H1 (cell line): ENCODE results near the gene GLRX5. TPM values are rescaled to one million over a fixed set of nuclear protein-coding genes. Genes with fewer than 3 reads are reported as not detected.

Source experiments
- CTCF ChIA-PET: fragments of 300-600 bp; sonication (Branson Sonifier 250); formaldehyde crosslinking; loops from one replicate; lab custom pipeline; 2021; ENCODE audit not compliant: partially characterized antibody; lab: Charles Lee
- POLR2A ChIA-PET: fragments of 300-600 bp; sonication (Branson Sonifier 250); formaldehyde crosslinking; loops from one replicate; lab custom pipeline; 2021; ENCODE audit warnings: inconsistent platforms; ENCODE audit not compliant: partially characterized antibody; lab: Charles Lee
- DNase-seq, 2 experiments: peaks; one replicate each; pipeline versions ENCODE4 v3.0.0 to v3.0.0-alpha.2; 2010 to 2022; ENCODE audit warnings: low spot score in 2 of 2, low read depth in 1 of 2, mixed read lengths in 1 of 2
- FAIRE-seq: peaks from 2 replicates; lab custom pipeline; 2011; peaks lifted over from hg19 to GRCh38; lab: Jason Lieb, UNC
- H2AFZ ChIP-seq: 2 replicates; pipeline ENCODE4 v1.8.1; 2012; ENCODE audit warnings: low read length, inconsistent platforms
- H2AK5ac ChIP-seq: 2 replicates; pipeline ENCODE4 v1.6.1; 2013; ENCODE audit warnings: low read depth, low read length
- H2BK120ac ChIP-seq: replicated peaks from 2 replicates; pipeline ENCODE3; 2013; ENCODE audit warnings: low read depth, low read length, inconsistent platforms
- H2BK12ac ChIP-seq: 2 replicates; pipeline ENCODE4 v1.6.1; 2013; ENCODE audit warnings: low read depth, low read length
- H2BK15ac ChIP-seq: 2 replicates; pipeline ENCODE4 v1.6.1; 2013; ENCODE audit warnings: low read length
- H2BK20ac ChIP-seq: 2 replicates; pipeline ENCODE4 v1.6.1; 2013; ENCODE audit warnings: low read length
- H2BK5ac ChIP-seq: 2 replicates; pipeline ENCODE4 v1.6.1; 2013; ENCODE audit warnings: low read depth, low read length
- H3K14ac ChIP-seq: 2 replicates; pipeline ENCODE4 v1.6.1; 2013; ENCODE audit warnings: inconsistent platforms; ENCODE audit not compliant: insufficient read length
- H3K18ac ChIP-seq: 2 replicates; pipeline ENCODE4 v1.6.1; 2013; ENCODE audit warnings: low read length; ENCODE audit errors: extremely low read depth
- H3K23ac ChIP-seq: 2 replicates; pipeline ENCODE4 v1.6.1; 2013; ENCODE audit warnings: inconsistent platforms; ENCODE audit not compliant: insufficient read length
- H3K23me2 ChIP-seq: 2 replicates; pipeline ENCODE4 v1.6.1; 2013; ENCODE audit warnings: low read depth, low read length
- H3K27ac ChIP-seq: 2 replicates; pipeline ENCODE4 v1.6.1; 2011; ENCODE audit warnings: low read depth, low read length, inconsistent platforms
- H3K27me3 ChIP-seq, 4 experiments: replicated peaks in 1 of 4; 1 replicate in 1 of 4; 2 replicates in 3 of 4; pipeline versions ENCODE4 v1.6.1 to v1.8.1; 2011 to 2013; ENCODE audit warnings: low read length in 3 of 4, mild to moderate bottlenecking in 3 of 4, inconsistent platforms in 2 of 4, mixed read lengths in 2 of 4, moderate library complexity in 1 of 4; ENCODE audit not compliant: control insufficient read depth in 3 of 4, insufficient read depth in 3 of 4; ENCODE audit errors: extremely low read depth in 1 of 4
- H3K36me3 ChIP-seq, 4 experiments: 2 replicates each; pipeline versions ENCODE4 v1.6.1 to v1.8.1; 2011 to 2013; ENCODE audit warnings: mild to moderate bottlenecking in 4 of 4, low read length in 3 of 4, moderate library complexity in 2 of 4, control low read depth in 1 of 4, inconsistent platforms in 1 of 4; ENCODE audit not compliant: insufficient read depth in 4 of 4, control insufficient read depth in 2 of 4
- H3K4ac ChIP-seq: replicated peaks from 2 replicates; pipeline ENCODE3; 2013; ENCODE audit warnings: low read length, low read depth, mixed read lengths, inconsistent platforms; ENCODE audit not compliant: insufficient read length
- H3K4me1 ChIP-seq, 4 experiments: replicated peaks in 1 of 4; 1 replicate in 1 of 4; 2 replicates in 3 of 4; pipeline versions ENCODE4 v1.6.1 to v1.8.1; 2011 to 2013; ENCODE audit warnings: low read length in 3 of 4, inconsistent platforms in 2 of 4, mixed read lengths in 1 of 4; ENCODE audit not compliant: insufficient read depth in 4 of 4, control insufficient read depth in 3 of 4
- H3K4me2 ChIP-seq, 2 experiments: 2 replicates each; pipeline versions ENCODE4 v1.6.1 to v1.8.1; 2011 to 2013; ENCODE audit warnings: low read depth in 2 of 2, low read length in 2 of 2, control low read depth in 1 of 2, inconsistent platforms in 1 of 2, mild to moderate bottlenecking in 1 of 2; ENCODE audit not compliant: insufficient read depth in 1 of 2
- H3K4me3 ChIP-seq, 4 experiments: fragments of 200-600, 300-600 bp in 1 of 4; sonication (generic), shearing (Covaris generic), sonication (Bioruptor Twin) in 1 of 4; 2 replicates each; pipeline versions ENCODE4 v1.5.1 to v1.8.1; 2011 to 2016; ENCODE audit warnings: low read length in 4 of 4, low read depth in 3 of 4, control low read depth in 2 of 4, inconsistent platforms in 2 of 4, mild to moderate bottlenecking in 2 of 4, mixed read lengths in 1 of 4, moderate library complexity in 1 of 4; ENCODE audit not compliant: insufficient read depth in 2 of 4; ENCODE audit errors: extremely low read depth in 1 of 4
- H3K56ac ChIP-seq: replicated peaks from 2 replicates; pipeline ENCODE3; 2013; ENCODE audit warnings: low read depth, mild to moderate bottlenecking, mixed read lengths, low read length, inconsistent platforms; ENCODE audit not compliant: insufficient read length
- H3K79me1 ChIP-seq: 2 replicates; pipeline ENCODE4 v1.6.1; 2013; ENCODE audit warnings: low read depth, low read length, control low read depth
- H3K79me2 ChIP-seq, 2 experiments: 2 replicates each; pipeline versions ENCODE4 v1.6.1 to v1.8.1; 2012 to 2013; ENCODE audit warnings: low read length in 2 of 2, mild to moderate bottlenecking in 2 of 2, inconsistent platforms in 1 of 2; ENCODE audit not compliant: insufficient read depth in 2 of 2, control insufficient read depth in 1 of 2
- H3K9ac ChIP-seq, 4 experiments: replicated peaks in 1 of 4; 1 replicate in 1 of 4; 2 replicates in 3 of 4; pipeline versions ENCODE4 v1.6.1 to v1.8.1; 2011 to 2013; ENCODE audit warnings: low read depth in 3 of 4, low read length in 3 of 4, control low read depth in 2 of 4, mild to moderate bottlenecking in 2 of 4, moderate library complexity in 2 of 4, inconsistent platforms in 1 of 4; ENCODE audit errors: extremely low read depth in 1 of 4
- H3K9me3 ChIP-seq, 2 experiments: 2 replicates each; pipeline versions ENCODE4 v1.6.1 to v1.8.1; 2012 to 2013; ENCODE audit warnings: mild to moderate bottlenecking in 2 of 2, moderate library complexity in 2 of 2, control low read depth in 1 of 2, inconsistent platforms in 1 of 2, low read depth in 1 of 2, low read length in 1 of 2, mixed read lengths in 1 of 2; ENCODE audit not compliant: insufficient read depth in 2 of 2
- H4K20me1 ChIP-seq, 2 experiments: replicated peaks in 1 of 2; 2 replicates each; pipeline versions ENCODE3 to v1.8.1; 2011 to 2013; ENCODE audit warnings: inconsistent platforms in 2 of 2, low read length in 2 of 2, mild to moderate bottlenecking in 1 of 2; ENCODE audit not compliant: insufficient read depth in 2 of 2, control insufficient read depth in 1 of 2
- H4K5ac ChIP-seq: 2 replicates; pipeline ENCODE4 v1.6.1; 2013; ENCODE audit warnings: low read length, low read depth, mixed read lengths, inconsistent platforms; ENCODE audit not compliant: insufficient read length
- H4K8ac ChIP-seq: 2 replicates; pipeline ENCODE4 v1.8.0; 2013; ENCODE audit warnings: mild to moderate bottlenecking, moderate library complexity, low read length, inconsistent platforms; ENCODE audit not compliant: insufficient read depth; ENCODE audit errors: extremely low read depth
- H4K91ac ChIP-seq: replicated peaks from 2 replicates; pipeline ENCODE3; 2013; ENCODE audit warnings: low read length, mixed read lengths, inconsistent platforms; ENCODE audit not compliant: insufficient read length
- ATF3 ChIP-seq: IDR thresholded peaks from 2 replicates; pipeline ENCODE4 v1.6.1; 2011; ENCODE audit warnings: low read depth, mild to moderate bottlenecking, low read length; ENCODE audit not compliant: insufficient read depth
- CTBP2 ChIP-seq: IDR thresholded peaks from 2 replicates; pipeline ENCODE4 v1.7.0; 2011; ENCODE audit warnings: borderline replicate concordance, mild to moderate bottlenecking, moderate library complexity, mixed read lengths, low read length; ENCODE audit not compliant: insufficient read depth, insufficient read length
- HDAC2 ChIP-seq, 2 experiments: fragments of 300-600 bp in 1 of 2; sonication (generic) in 1 of 2; IDR thresholded peaks; 2 replicates each; pipeline ENCODE4 v1.6.1; 2011 to 2012; ENCODE audit warnings: low read depth in 2 of 2, low read length in 2 of 2, mild to moderate bottlenecking in 2 of 2, moderate library complexity in 2 of 2, borderline replicate concordance in 1 of 2, inconsistent platforms in 1 of 2
- JUN ChIP-seq: IDR thresholded peaks from 2 replicates; pipeline ENCODE4 v1.6.1; 2011; ENCODE audit warnings: low read depth, mild to moderate bottlenecking, improper control_type of control experiment, low read length
- POU5F1 ChIP-seq: IDR thresholded peaks from 2 replicates; pipeline ENCODE4 v1.6.1; 2011; ENCODE audit warnings: low read depth, mild to moderate bottlenecking, low read length, moderate library complexity
- RAD21 ChIP-seq, 2 experiments: IDR thresholded peaks in 1 of 2; conservative IDR thresholded peaks in 1 of 2; 2 replicates each; pipeline ENCODE4 v1.6.1; 2011; ENCODE audit warnings: low read depth in 2 of 2, low read length in 2 of 2, improper control_type of control experiment in 1 of 2, inconsistent platforms in 1 of 2, mild to moderate bottlenecking in 1 of 2, moderate library complexity in 1 of 2
- SRF ChIP-seq: IDR thresholded peaks from 2 replicates; pipeline ENCODE4 v1.6.1; 2011; ENCODE audit warnings: mild to moderate bottlenecking, low read depth, low read length, moderate library complexity
- TAF1 ChIP-seq: IDR thresholded peaks from 2 replicates; pipeline ENCODE4 v1.6.1; 2011; ENCODE audit warnings: mild to moderate bottlenecking, low read depth, low read length
- TAF7 ChIP-seq: optimal IDR thresholded peaks from 2 replicates; pipeline ENCODE3; 2011; ENCODE audit warnings: low read depth, mild to moderate bottlenecking, inconsistent platforms, low read length, moderate library complexity, borderline replicate concordance
- TBP ChIP-seq: IDR thresholded peaks from 2 replicates; pipeline ENCODE4 v1.6.1; 2011; ENCODE audit warnings: low read depth, low read length, improper control_type of control experiment
- WGBS, 2 experiments: shearing (Covaris generic) in 1 of 2; methylation state at CpG; one replicate each; pipeline versions ENCODE4 v1.1.6 to v1.1.7; 2013 to 2015; ENCODE audit warnings: low lambda C conversion rate in 2 of 2, mixed read lengths in 2 of 2, inconsistent platforms in 1 of 2, low coverage in 1 of 2, missing lambda C conversion rate in 1 of 2; ENCODE audit not compliant: insufficient replicate concordance in 2 of 2, insufficient coverage in 1 of 2, insufficient read length in 1 of 2; ENCODE audit errors: extremely low coverage in 1 of 2, missing lambda C conversion rate in 1 of 2; 5-methylcytosine and 5-hydroxymethylcytosine counted together
- polyA plus RNA-seq, 7 experiments: library from polyadenylated mRNA; depleted of rRNA in 3 of 7; stranded (reverse) in 5 of 7; unstranded in 2 of 7; fragments of >200 nt in 5 of 7; fragments of 200-250 nt in 2 of 7; gene quantifications; 1 replicate in 5 of 7; 2 replicates in 1 of 7; 4 replicates in 1 of 7; pipeline versions ENCODE4 v1.2.1 to v1.2.3, GENCODE V29; 2011 to 2013; ENCODE audit warnings: missing spikeins in 2 of 7, mixed read lengths in 2 of 7
- total RNA-seq: library from RNA; stranded (reverse); fragmentation: NEBNext Ultra II Directional; extraction: Animal tissue kit (Norgen Biotek cat#: 25700); gene quantifications from 2 replicates; pipeline ENCODE4 v1.2.1, GENCODE V29; 2021

The GLRX5 gene
- total and polyA plus RNA-seq, 2 of the 8 experiments (the other 6 are each of a cell fraction or from before 2014, with no cell fraction given): 70.1 to 88.8 TPM

GRCh38 chr14:95505030-95505589 is 29.7 kb upstream of the GLRX5 start:
- Histone ChIP-seq H2BK15ac (no peak overlapping the region), H3K18ac (no peak overlapping the region), H3K79me2 (no peaks in the 10 kb centered on the region), H3K9me3 (no peaks in the 10 kb centered on the region), H3K27ac (no peak overlapping the region), H4K20me1 (no peaks in the 10 kb centered on the region), H2AFZ (no peak overlapping the region), H2AK5ac (no peak overlapping the region), H3K4ac (no peak overlapping the region), H4K8ac (no peak overlapping the region), H3K56ac (no peak overlapping the region), H3K27me3 (no peaks in the 10 kb centered on the region; a peak in 1 of 7 replicates), H4K91ac (no peak overlapping the region), H3K14ac (no peak overlapping the region), H3K9ac (no peak overlapping the region), H3K23me2 (no peaks in the 10 kb centered on the region), H2BK120ac (no peak overlapping the region), H3K79me1 (no peaks in the 10 kb centered on the region), H2BK12ac (no peak overlapping the region), H4K5ac (no peak overlapping the region), H3K4me3 (no peak overlapping the region), H3K36me3 (no peaks in the 10 kb centered on the region), H2BK5ac (no peak overlapping the region), H2BK20ac (no peak overlapping the region), H3K23ac (no peak overlapping the region), H3K4me1 (0 out of 7 replicates have a peak, but pooled peaks cover 0 to 3% (median 0%) of the 10 kb centered on the region in 4 experiments), H3K4me2 (no peak overlapping the region)
- DNase-seq: no peak
- no peak for TF ChIP-seq JUN
- no peak for TF ChIP-seq SRF
- no peak for TF ChIP-seq TBP
- TF ChIP-seq TAF1: no peak
- TF ChIP-seq TAF7: no peak
- TF ChIP-seq HDAC2 (IDR thresholded peaks at IDR 0.05; ENCODE audit: borderline replicate concordance in 1 of 2, low read depth in 2 of 2, low read length in 2 of 2): no peak
- TF ChIP-seq CTBP2: no peak
- no peak for TF ChIP-seq ATF3
- no peak for TF ChIP-seq POU5F1
- TF ChIP-seq RAD21 (IDR thresholded peaks at IDR 0.05 in 1 of 2, conservative IDR thresholded peaks at IDR 0.05 in 1 of 2; ENCODE audit: low read depth in 2 of 2, low read length in 2 of 2): no peak
- CTCF ChIA-PET: interaction anchor here (0.7 to 3.8 kb wide), 8 partner anchors 9 to 62 kb away, joined by 3 to 17 read pairs (median 5); no protein-coding TSS in a partner anchor
- POLR2A ChIA-PET: interaction anchor here (0.6 kb wide), 1 partner anchor 83 kb away, joined by 3 read pairs; no protein-coding TSS in a partner anchor
- no peak for FAIRE-seq
- WGBS, 2 experiments: 90% methylated on average over 17 of the region's 17 CpGs; no CpG with 5 or more reads in 1 of the 2 experiments
